ENCODE data around the gene EMILIN2.
A peak's percentile ranks its signal among the peaks of the same experiment; 100 is the strongest.
"Not testable (repeated sequence)": the region's sequence is repeated elsewhere in the genome, so short reads cannot be mapped to it uniquely, and the experiment has no call there.

Gene EMILIN2

GRCh38 chr18:2846636-2847316 is at the start of gene EMILIN2:
Gene EMILIN2 (plus strand): TSS chr18:2847006. CDS start chr18:2847189, 183 bp downstream.
- DNase-seq, result no peak

GRCh38 chr18:2797951-2798350 is 48.9 kb upstream of the EMILIN2 start:
- DNase-seq, result no peak

GRCh38 chr18:2799369-2799768 is 47.4 kb upstream of the EMILIN2 start:
- no peak for DNase-seq

- DNase-seq, result peak; percentile 59
Measured at GRCh38 chr18:2805970-2806943, 40.5 kb upstream of the EMILIN2 start.

GRCh38 chr18:2808640-2809039 is 38.2 kb upstream of the EMILIN2 start:
- DNase-seq, result not testable (repeated sequence)

GRCh38 chr18:2809666-2810183 is 37.1 kb upstream of the EMILIN2 start:
- not testable (repeated sequence) for DNase-seq

- DNase-seq, result no peak
Measured at GRCh38 chr18:2811416-2811815, 35.4 kb upstream of the EMILIN2 start.

GRCh38 chr18:2814928-2815327 is 31.9 kb upstream of the EMILIN2 start:
- DNase-seq, result no peak

GRCh38 chr18:2818281-2818680 is 28.5 kb upstream of the EMILIN2 start:
- DNase-seq, result no peak

GRCh38 chr18:2821695-2822094 is 25.1 kb upstream of the EMILIN2 start:
- no peak for DNase-seq

- no peak for DNase-seq
Measured at GRCh38 chr18:2822213-2822921, 24.4 kb upstream of the EMILIN2 start.

GRCh38 chr18:2823202-2823601 is 23.6 kb upstream of the EMILIN2 start:
- DNase-seq, result no peak

GRCh38 chr18:2823966-2824365 is 22.8 kb upstream of the EMILIN2 start:
- DNase-seq, result no peak

GRCh38 chr18:2824865-2825264 is 21.9 kb upstream of the EMILIN2 start:
- no peak for DNase-seq

- no peak for DNase-seq
Measured at GRCh38 chr18:2825613-2826175, 21.1 kb upstream of the EMILIN2 start.

GRCh38 chr18:2826581-2826980 is 20.2 kb upstream of the EMILIN2 start:
- DNase-seq, result no peak

- no peak for DNase-seq
Measured at GRCh38 chr18:2827061-2827460, 19.7 kb upstream of the EMILIN2 start.

GRCh38 chr18:2836118-2836517 is 10.7 kb upstream of the EMILIN2 start:
- DNase-seq, result not testable (repeated sequence)

- not testable (repeated sequence) for DNase-seq
Measured at GRCh38 chr18:2837290-2837689, 9.5 kb upstream of the EMILIN2 start.

- DNase-seq, result no peak
Measured at GRCh38 chr18:2839202-2839601, 7.6 kb upstream of the EMILIN2 start.

- no peak for DNase-seq
Measured at GRCh38 chr18:2840521-2840920, 6.3 kb upstream of the EMILIN2 start.

- no peak for DNase-seq
Measured at GRCh38 chr18:2843146-2843545, 3.7 kb upstream of the EMILIN2 start.

GRCh38 chr18:2845172-2845571 is 1.6 kb upstream of the EMILIN2 start:
- DNase-seq, result no peak

Data from NCI-H69 (cell line).